ENCODE measurements around the gene GRM7.

The GRM7 gene

GRCh38 chr3:7270731-7271130 is 409.8 kb downstream of the GRM7 start:
- H3K4me3 ChIP-seq (ENCODE audit: low read length) = no peak overlapping the region
- no peak for TF ChIP-seq CTCF (conservative IDR thresholded peaks at IDR 0.05; ENCODE audit: low read length)
- DNase-seq (ENCODE audit: low read depth) = no peak

GRCh38 chr3:7271631-7272030 is 410.7 kb downstream of the GRM7 start:
- H3K4me3 ChIP-seq (ENCODE audit: low read length) = no peak overlapping the region
- no peak for TF ChIP-seq CTCF (conservative IDR thresholded peaks at IDR 0.05; ENCODE audit: low read length)
- DNase-seq (ENCODE audit: low read depth) = no peak

- TF ChIP-seq CTCF (conservative IDR thresholded peaks at IDR 0.05; ENCODE audit: low read length) = no peak
- no peak for DNase-seq (ENCODE audit: low read depth)
- H3K4me3 ChIP-seq (ENCODE audit: low read length) = no peak overlapping the region
Observed at GRCh38 chr3:7272203-7272602, 411.3 kb downstream of the GRM7 start.

DNA sequence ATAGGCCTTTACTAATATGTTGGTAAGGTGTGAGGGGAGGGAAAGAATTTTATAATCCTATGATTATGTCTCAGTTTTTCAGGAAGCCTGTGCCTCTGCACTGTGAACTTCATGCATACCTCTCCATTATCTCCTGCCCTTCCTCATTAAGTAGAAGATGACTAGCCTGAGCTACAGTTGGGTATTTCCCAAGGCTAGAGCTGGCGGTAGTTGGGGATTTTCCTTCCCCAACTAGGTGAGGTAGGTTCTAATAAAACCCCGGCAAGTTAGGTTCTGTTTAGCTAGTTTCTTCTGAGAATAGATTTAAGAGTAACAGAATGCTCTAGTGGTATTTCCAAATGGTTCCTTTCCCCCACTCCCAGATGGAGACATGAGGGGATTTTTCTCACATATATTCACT is 414.5 kb downstream of the GRM7 start:
- DNase-seq (ENCODE audit: low read depth) = no peak
- TF ChIP-seq CTCF (conservative IDR thresholded peaks at IDR 0.05; ENCODE audit: low read length) = no peak
- no peak overlapping the region for H3K4me3 ChIP-seq (ENCODE audit: low read length)

DNA sequence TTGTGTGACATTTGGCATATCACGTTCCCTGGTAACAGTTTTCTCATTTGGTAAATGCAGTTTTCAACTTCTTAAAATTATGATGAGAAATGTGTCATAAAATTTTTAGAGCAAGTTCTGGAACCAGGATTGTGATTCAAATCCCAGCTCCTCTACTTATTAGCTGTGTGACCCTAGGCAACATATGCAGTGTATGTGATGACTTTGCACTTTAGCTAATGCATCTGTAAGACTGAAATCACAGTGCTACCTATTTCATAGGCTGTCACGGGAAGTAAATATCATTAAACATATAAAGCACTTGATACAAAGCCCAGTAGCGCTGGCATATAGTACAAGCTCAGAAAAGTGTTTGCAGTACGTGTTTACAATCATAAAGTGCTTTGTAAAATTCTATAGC is 419.4 kb downstream of the GRM7 start:
- DNase-seq (ENCODE audit: low read depth) = no peak
- H3K4me3 ChIP-seq (ENCODE audit: low read length) = no peak overlapping the region
- no peak for TF ChIP-seq CTCF (conservative IDR thresholded peaks at IDR 0.05; ENCODE audit: low read length)

- TF ChIP-seq CTCF (conservative IDR thresholded peaks at IDR 0.05; ENCODE audit: low read length) = no peak
- H3K4me3 ChIP-seq (ENCODE audit: low read length) = no peak overlapping the region
- no peak for DNase-seq (ENCODE audit: low read depth)
Observed at GRCh38 chr3:7282988-7283387, 422.1 kb downstream of the GRM7 start.

DNA sequence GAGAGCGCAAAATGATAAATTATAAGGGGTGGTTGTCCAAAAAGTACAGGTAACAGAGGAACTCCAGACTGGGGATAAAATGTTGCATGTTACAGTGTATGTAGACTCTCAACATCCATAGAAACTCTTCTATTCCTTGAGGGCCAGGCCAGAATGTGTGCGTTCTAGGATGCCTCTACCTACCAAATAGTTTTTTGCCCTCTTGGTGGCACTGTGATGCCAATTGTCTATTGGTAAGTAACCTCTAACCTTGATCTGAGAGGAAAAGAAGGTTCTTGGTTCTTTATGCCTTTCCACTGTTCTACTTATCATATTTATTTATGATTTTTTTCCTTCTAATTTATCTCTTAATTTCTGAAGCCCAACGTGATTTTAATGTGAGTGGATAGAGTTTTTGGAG is 424.6 kb downstream of the GRM7 start:
- TF ChIP-seq CTCF (conservative IDR thresholded peaks at IDR 0.05; ENCODE audit: low read length) = no peak
- no peak for DNase-seq (ENCODE audit: low read depth)
- no peak overlapping the region for H3K4me3 ChIP-seq (ENCODE audit: low read length)
